ENCODE measurements around the gene LIN52.

DNA sequence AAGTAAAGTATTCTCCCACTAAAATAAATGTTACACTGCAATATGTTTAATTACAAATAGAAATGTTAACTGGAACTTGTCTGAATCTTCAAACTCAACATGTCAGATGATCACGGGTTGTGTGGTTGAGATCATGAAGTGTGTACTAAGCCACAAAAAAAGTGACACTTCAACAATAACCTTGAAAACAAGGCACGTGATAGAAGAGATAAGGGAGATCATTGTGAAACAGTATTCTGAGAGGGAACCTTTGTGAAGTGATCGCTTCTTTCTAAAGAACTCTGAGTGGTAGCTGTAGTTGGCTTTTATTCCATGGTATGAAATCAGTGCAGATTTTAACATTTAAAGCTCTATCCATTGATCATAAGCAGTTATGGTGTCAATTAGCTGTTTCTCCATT lies 60.0 kb downstream of the LIN52 start:
- no peak for TF ChIP-seq EZH2 (optimal IDR thresholded peaks at IDR 0.05; ENCODE audit: low read depth, low read length)
- TF ChIP-seq, protein P1, sequence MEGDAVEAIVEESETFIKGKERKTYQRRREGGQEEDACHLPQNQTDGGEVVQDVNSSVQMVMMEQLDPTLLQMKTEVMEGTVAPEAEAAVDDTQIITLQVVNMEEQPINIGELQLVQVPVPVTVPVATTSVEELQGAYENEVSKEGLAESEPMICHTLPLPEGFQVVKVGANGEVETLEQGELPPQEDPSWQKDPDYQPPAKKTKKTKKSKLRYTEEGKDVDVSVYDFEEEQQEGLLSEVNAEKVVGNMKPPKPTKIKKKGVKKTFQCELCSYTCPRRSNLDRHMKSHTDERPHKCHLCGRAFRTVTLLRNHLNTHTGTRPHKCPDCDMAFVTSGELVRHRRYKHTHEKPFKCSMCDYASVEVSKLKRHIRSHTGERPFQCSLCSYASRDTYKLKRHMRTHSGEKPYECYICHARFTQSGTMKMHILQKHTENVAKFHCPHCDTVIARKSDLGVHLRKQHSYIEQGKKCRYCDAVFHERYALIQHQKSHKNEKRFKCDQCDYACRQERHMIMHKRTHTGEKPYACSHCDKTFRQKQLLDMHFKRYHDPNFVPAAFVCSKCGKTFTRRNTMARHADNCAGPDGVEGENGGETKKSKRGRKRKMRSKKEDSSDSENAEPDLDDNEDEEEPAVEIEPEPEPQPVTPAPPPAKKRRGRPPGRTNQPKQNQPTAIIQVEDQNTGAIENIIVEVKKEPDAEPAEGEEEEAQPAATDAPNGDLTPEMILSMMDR (IDR thresholded peaks at IDR 0.05; ENCODE audit: low read length) = no peak
- no peak for TF ChIP-seq EZH2phosphoT487 (IDR thresholded peaks at IDR 0.05; ENCODE audit: low read length)

Data from MM.1S (cell line).